Activated CD8-positive, alpha-beta memory T cell treated with anti-CD3 and anti-CD28 coated beads, Interleukin-2, amount 50 U/mL, for 1 hour (primary cell): ENCODE data around the gene CRELD2.

ENCODE experiments used
- DNase-seq: peaks from one replicate; pipeline ENCODE4 v3.0.0-alpha.2; 2020; ENCODE audit errors: extremely low read depth

Gene CRELD2

GRCh38 chr22:49911881-49912625 is 6.4 kb upstream of the CRELD2 start:
- no peak for DNase-seq

GRCh38 chr22:49913026-49913425 is 5.4 kb upstream of the CRELD2 start:
- DNase-seq, result no peak

- no peak for DNase-seq
These were observed 5.0 kb upstream of the CRELD2 start for GRCh38 chr22:49913446-49913845.

- no peak for DNase-seq
These were observed 4.2 kb upstream of the CRELD2 start for GRCh38 chr22:49914256-49914655.

GRCh38 chr22:49915610-49916009 is 2.8 kb upstream of the CRELD2 start:
- no peak for DNase-seq

- DNase-seq, result no peak
These were observed 1.6 kb upstream of the CRELD2 start for GRCh38 chr22:49916831-49917230.

- DNase-seq, result no peak
These were observed 762 bp downstream of the CRELD2 start for GRCh38 chr22:49918911-49919881.

GRCh38 chr22:49920859-49921258 is 2.4 kb downstream of the CRELD2 start:
- DNase-seq, result no peak

GRCh38 chr22:49921508-49922278 is 3.3 kb downstream of the CRELD2 start:
- DNase-seq, result no peak

GRCh38 chr22:49922484-49922883 is 4.0 kb downstream of the CRELD2 start:
- DNase-seq, result no peak

GRCh38 chr22:49922926-49923325 is 4.5 kb downstream of the CRELD2 start:
- no peak for DNase-seq

GRCh38 chr22:49923445-49923844 is 5.0 kb downstream of the CRELD2 start:
- no peak for DNase-seq

GRCh38 chr22:49924113-49924833 is 5.8 kb downstream of the CRELD2 start:
- no peak for DNase-seq

- DNase-seq, result peak; percentile 61
These were observed 7.2 kb downstream of the CRELD2 start for GRCh38 chr22:49925525-49926128.

- DNase-seq, result no peak
These were observed 8.5 kb downstream of the CRELD2 start for GRCh38 chr22:49926916-49927315.

- no peak for DNase-seq
These were observed 9.2 kb downstream of the CRELD2 start for GRCh38 chr22:49927483-49928184.

- no peak for DNase-seq
These were observed 9.7 kb downstream of the CRELD2 start for GRCh38 chr22:49928185-49928495.

- no peak for DNase-seq
These were observed 10.2 kb downstream of the CRELD2 start for GRCh38 chr22:49928555-49929210.

- no peak for DNase-seq
These were observed 11.0 kb downstream of the CRELD2 start for GRCh38 chr22:49929211-49929979.
